Peyer's patch (tissue), 4 donors: ENCODE results near the gene DEPP1. TPM values are rescaled to one million over a fixed set of nuclear protein-coding genes. Genes with fewer than 3 reads are reported as not detected.

Source experiments
- DNase-seq, 3 donors: peaks; one replicate each; pipeline ENCODE4 v3.0.0-alpha.2; 2017 to 2019
- H3K27ac ChIP-seq, 4 donors: fragments of 200-600 bp; sonication (generic); one replicate each; pipeline ENCODE4 v1.5.1; 2016 to 2019
- H3K27me3 ChIP-seq, 2 donors: fragments of 200-600 bp; sonication (generic); one replicate each; pipeline ENCODE4 v1.5.1; 2019
- H3K36me3 ChIP-seq, 3 donors: fragments of 200-600 bp; sonication (generic); one replicate each; pipeline ENCODE4 v1.5.1; 2016 to 2019
- H3K4me1 ChIP-seq, 4 donors: fragments of 200-600 bp; sonication (generic); one replicate each; pipeline ENCODE4 v1.5.1; 2016 to 2019
- H3K4me3 ChIP-seq, 4 donors: fragments of 200-600 bp; sonication (generic); 1 replicate in 3 of 4; 2 replicates in 1 of 4; pipeline ENCODE4 v1.5.1; 2016 to 2019; ENCODE audit warnings: mild to moderate bottlenecking in 1 of 4
- H3K9me3 ChIP-seq, 4 donors: fragments of 200-600 bp; sonication (generic); one replicate each; pipeline ENCODE4 v1.5.1; 2016 to 2019; ENCODE audit warnings: mild to moderate bottlenecking in 1 of 4
- CTCF ChIP-seq, 6 experiments: fragments of 450-650 bp in 4 of 6; fragments of 200-600 bp in 2 of 6; sonication (generic) in 1 of 6; IDR thresholded peaks; one replicate each; pipeline ENCODE4 v1.5.1; 2017 to 2019; ENCODE audit warnings: antibody characterized with exemption in 6 of 6, mild to moderate bottlenecking in 3 of 6, moderate library complexity in 1 of 6
- POLR2A ChIP-seq, 2 donors: fragments of 450-650 bp; IDR thresholded peaks; one replicate each; pipeline ENCODE4 v1.5.1; 2017; ENCODE audit warnings: antibody characterized with exemption in 2 of 2, mild to moderate bottlenecking in 2 of 2, moderate library complexity in 2 of 2
- total RNA-seq, 4 donors: library from RNA; depleted of rRNA; stranded (reverse); fragments of >200 nt; gene quantifications; one replicate each; pipeline ENCODE4 v1.1.0, GENCODE V29; 2016

Gene DEPP1
- total RNA-seq, 4 donors from 2014 or later, result 3.9 to 96.0 (median 49.8) TPM

- Histone ChIP-seq H3K4me3 (no peak overlapping the region), H3K9me3 (no peaks in the 10 kb centered on the region), H3K4me1 (peaks cover 0 to 10% (median 2%) of the 10 kb centered on the region in 4 donors), H3K27me3 (no peaks in the 10 kb centered on the region), H3K27ac (peak overlapping the region in 1 of 4 donors; percentile 56), H3K36me3 (no peaks in the 10 kb centered on the region)
- DNase-seq, result no peak
- TF ChIP-seq CTCF (IDR thresholded peaks at IDR 0.05) (no peak), POLR2A (IDR thresholded peaks at IDR 0.05) (no peak)
These were observed 28.7 kb downstream of the DEPP1 start for GRCh38 chr10:44949915-44950314.

- TF ChIP-seq POLR2A (IDR thresholded peaks at IDR 0.05), result no peak
- no peak for TF ChIP-seq CTCF (IDR thresholded peaks at IDR 0.05)
- Histone ChIP-seq H3K27ac (peak overlapping the region in 1 of 4 donors; percentile 56), H3K36me3 (no peaks in the 10 kb centered on the region), H3K27me3 (no peaks in the 10 kb centered on the region), H3K4me1 (peaks cover 0 to 10% (median 2%) of the 10 kb centered on the region in 4 donors), H3K4me3 (no peak overlapping the region), H3K9me3 (peaks cover 0 to 3% (median 0%) of the 10 kb centered on the region in 4 donors)
- DNase-seq, result no peak
These were observed 29.3 kb downstream of the DEPP1 start for GRCh38 chr10:44949127-44949802.

GRCh38 chr10:44948642-44949041, 30.0 kb downstream of the DEPP1 start:
- H3K4me1 ChIP-seq, result peaks cover 0 to 10% (median 2%) of the 10 kb centered on the region in 4 donors
- H3K27ac ChIP-seq, result no peak overlapping the region
- peaks cover 0 to 3% (median 0%) of the 10 kb centered on the region in 4 donors for H3K9me3 ChIP-seq
- TF ChIP-seq POLR2A (IDR thresholded peaks at IDR 0.05) (no peak), CTCF (IDR thresholded peaks at IDR 0.05) (no peak)
- no peaks in the 10 kb centered on the region for H3K36me3 ChIP-seq
- no peaks in the 10 kb centered on the region for H3K27me3 ChIP-seq
- no peak overlapping the region for H3K4me3 ChIP-seq
- no peak for DNase-seq

GRCh38 chr10:44947371-44948152, 31.0 kb downstream of the DEPP1 start:
- H3K36me3 ChIP-seq, result no peaks in the 10 kb centered on the region
- no peaks in the 10 kb centered on the region for H3K27me3 ChIP-seq
- no peak overlapping the region for H3K27ac ChIP-seq
- H3K4me3 ChIP-seq, result no peak overlapping the region
- peaks cover 0 to 10% (median 2%) of the 10 kb centered on the region in 4 donors for H3K4me1 ChIP-seq
- peak in 1 of 3 donors; percentile 29 for DNase-seq
- no peak for TF ChIP-seq CTCF (IDR thresholded peaks at IDR 0.05)
- TF ChIP-seq POLR2A (IDR thresholded peaks at IDR 0.05), result no peak
- peaks cover 0 to 3% (median 0%) of the 10 kb centered on the region in 4 donors for H3K9me3 ChIP-seq

GRCh38 chr10:44946205-44946604, 32.4 kb downstream of the DEPP1 start:
- no peak for TF ChIP-seq POLR2A (IDR thresholded peaks at IDR 0.05)
- DNase-seq, result no peak
- Histone ChIP-seq H3K27ac (no peak overlapping the region), H3K36me3 (no peaks in the 10 kb centered on the region), H3K4me1 (peaks cover 0 to 10% (median 2%) of the 10 kb centered on the region in 4 donors), H3K9me3 (peaks cover 0 to 3% (median 0%) of the 10 kb centered on the region in 4 donors), H3K4me3 (no peak overlapping the region), H3K27me3 (no peaks in the 10 kb centered on the region)

GRCh38 chr10:44944354-44944753, 34.3 kb downstream of the DEPP1 start:
- no peak for TF ChIP-seq CTCF (IDR thresholded peaks at IDR 0.05)
- TF ChIP-seq POLR2A (IDR thresholded peaks at IDR 0.05), result no peak
- Histone ChIP-seq H3K4me1 (no peaks in the 10 kb centered on the region), H3K9me3 (peaks cover 0 to 3% (median 0%) of the 10 kb centered on the region in 4 donors), H3K27ac (no peak overlapping the region), H3K36me3 (no peaks in the 10 kb centered on the region), H3K4me3 (no peak overlapping the region), H3K27me3 (no peaks in the 10 kb centered on the region)
- DNase-seq, result no peak
